Measurements from ENCODE around the gene NAT10. TPM values are rescaled to one million over a fixed set of nuclear protein-coding genes. Genes with fewer than 3 reads are reported as not detected.

NAT10 gene
- 35.3 TPM for total RNA-seq (ENCODE audit: unreplicated experiment)
- long read RNA-seq, partial matches to known transcripts = 0 of 2 reads
- long read RNA-seq, other reads (novel, unspliced or antisense) = 2 of 2 reads

DNA sequence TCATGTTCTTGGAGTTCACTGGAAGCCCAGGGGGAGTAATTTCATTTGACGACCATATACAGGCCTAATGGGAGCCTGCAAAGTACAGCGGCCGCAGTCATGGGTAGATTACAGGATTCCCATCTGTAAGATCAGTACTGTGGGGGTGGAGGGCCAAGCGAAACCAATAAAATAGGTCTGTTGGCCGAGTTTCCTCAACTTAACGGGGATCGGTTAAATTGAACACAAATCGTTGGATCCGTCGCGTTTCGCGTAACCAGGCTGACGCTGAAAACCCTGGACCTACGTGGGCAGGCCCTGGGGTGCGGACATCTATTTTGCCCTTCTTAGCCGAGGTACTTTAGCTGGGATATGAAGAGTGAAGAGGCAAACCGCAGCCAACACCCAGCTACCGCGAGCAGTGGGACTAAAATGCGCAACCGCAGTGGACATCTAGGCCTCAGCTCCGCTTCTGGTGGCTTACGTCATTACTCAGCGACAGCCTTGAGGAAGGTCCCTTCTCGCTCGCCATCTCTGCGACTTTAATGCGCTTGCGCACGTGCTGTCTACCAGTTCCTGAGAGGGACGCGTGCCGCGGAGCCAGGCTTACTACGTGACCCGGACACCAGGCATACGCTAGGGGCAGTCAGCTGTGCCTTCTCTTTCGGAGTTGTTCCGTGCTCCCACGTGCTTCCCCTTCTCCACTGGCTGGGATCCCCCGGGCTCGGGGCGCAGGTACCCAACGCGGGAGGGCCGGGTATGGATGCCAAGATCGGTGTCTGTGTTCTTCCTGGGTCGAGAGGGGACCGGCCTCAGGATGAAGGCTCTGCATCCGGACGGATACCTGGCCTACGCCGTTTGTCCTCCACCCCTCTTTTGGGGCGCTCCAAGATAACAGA lies at the start of gene NAT10:
NAT10 (plus strand) TSS at position 551 of the 878 bp plus-strand sequence. CDS start 2,597 bp downstream, outside the sequence.
- peaks cover 24% of the 10 kb centered on the region for H3K4me1 Mint-ChIP-seq (ENCODE audit: low read depth, unreplicated experiment)
- H3K27ac Mint-ChIP-seq (ENCODE audit: unreplicated experiment) = peak within 1 kb of the TSS; percentile 92
- TF ChIP-seq, protein P1, sequence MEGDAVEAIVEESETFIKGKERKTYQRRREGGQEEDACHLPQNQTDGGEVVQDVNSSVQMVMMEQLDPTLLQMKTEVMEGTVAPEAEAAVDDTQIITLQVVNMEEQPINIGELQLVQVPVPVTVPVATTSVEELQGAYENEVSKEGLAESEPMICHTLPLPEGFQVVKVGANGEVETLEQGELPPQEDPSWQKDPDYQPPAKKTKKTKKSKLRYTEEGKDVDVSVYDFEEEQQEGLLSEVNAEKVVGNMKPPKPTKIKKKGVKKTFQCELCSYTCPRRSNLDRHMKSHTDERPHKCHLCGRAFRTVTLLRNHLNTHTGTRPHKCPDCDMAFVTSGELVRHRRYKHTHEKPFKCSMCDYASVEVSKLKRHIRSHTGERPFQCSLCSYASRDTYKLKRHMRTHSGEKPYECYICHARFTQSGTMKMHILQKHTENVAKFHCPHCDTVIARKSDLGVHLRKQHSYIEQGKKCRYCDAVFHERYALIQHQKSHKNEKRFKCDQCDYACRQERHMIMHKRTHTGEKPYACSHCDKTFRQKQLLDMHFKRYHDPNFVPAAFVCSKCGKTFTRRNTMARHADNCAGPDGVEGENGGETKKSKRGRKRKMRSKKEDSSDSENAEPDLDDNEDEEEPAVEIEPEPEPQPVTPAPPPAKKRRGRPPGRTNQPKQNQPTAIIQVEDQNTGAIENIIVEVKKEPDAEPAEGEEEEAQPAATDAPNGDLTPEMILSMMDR (IDR thresholded peaks at IDR 0.05; ENCODE audit: partially characterized antibody, unreplicated experiment) = no peak
- H3K4me3 Mint-ChIP-seq (ENCODE audit: unreplicated experiment) = peak within 1 kb of the TSS; percentile 92
- peaks cover 14% of the 10 kb centered on the region for H3K27me3 Mint-ChIP-seq (ENCODE audit: unreplicated experiment)
- peaks cover 25% of the 10 kb centered on the region for H3K9me3 Mint-ChIP-seq (ENCODE audit: unreplicated experiment)
- no peaks in the 10 kb centered on the region for H3K36me3 Mint-ChIP-seq (ENCODE audit: unreplicated experiment)
- peak; percentile 96 for DNase-seq

DNA sequence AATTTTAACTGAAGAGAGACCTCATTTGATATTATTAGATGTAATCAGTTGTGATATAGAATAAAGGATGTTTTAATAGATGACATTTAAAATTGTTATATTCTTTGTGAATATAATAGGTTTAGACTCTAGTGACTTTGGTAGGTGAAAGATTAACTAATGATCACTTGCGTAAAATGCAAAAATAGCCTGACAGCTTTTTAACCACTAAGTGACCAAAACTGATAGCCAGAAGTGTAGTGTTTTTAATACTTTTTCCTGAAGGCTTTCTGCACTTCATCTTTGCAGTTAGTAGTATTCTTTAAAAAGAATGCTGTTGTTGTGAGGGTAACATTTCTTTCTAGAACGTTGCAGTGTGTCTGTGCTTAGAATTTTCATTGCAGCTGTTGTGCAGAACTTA lies 48.8 kb upstream of the NAT10 start:
- peaks cover 11% of the 10 kb centered on the region for H3K27me3 Mint-ChIP-seq (ENCODE audit: unreplicated experiment)
- TF ChIP-seq, protein P1 (IDR thresholded peaks at IDR 0.05; ENCODE audit: partially characterized antibody, unreplicated experiment) = no peak
- H3K27ac Mint-ChIP-seq (ENCODE audit: unreplicated experiment) = peak overlapping the region; percentile 64
- peaks cover 7% of the 10 kb centered on the region for H3K9me3 Mint-ChIP-seq (ENCODE audit: unreplicated experiment)
- peaks cover 17% of the 10 kb centered on the region for H3K4me1 Mint-ChIP-seq (ENCODE audit: low read depth, unreplicated experiment)
- H3K36me3 Mint-ChIP-seq (ENCODE audit: unreplicated experiment) = no peaks in the 10 kb centered on the region
- H3K4me3 Mint-ChIP-seq (ENCODE audit: unreplicated experiment) = peak overlapping the region; percentile 63
- DNase-seq = no peak

DNA sequence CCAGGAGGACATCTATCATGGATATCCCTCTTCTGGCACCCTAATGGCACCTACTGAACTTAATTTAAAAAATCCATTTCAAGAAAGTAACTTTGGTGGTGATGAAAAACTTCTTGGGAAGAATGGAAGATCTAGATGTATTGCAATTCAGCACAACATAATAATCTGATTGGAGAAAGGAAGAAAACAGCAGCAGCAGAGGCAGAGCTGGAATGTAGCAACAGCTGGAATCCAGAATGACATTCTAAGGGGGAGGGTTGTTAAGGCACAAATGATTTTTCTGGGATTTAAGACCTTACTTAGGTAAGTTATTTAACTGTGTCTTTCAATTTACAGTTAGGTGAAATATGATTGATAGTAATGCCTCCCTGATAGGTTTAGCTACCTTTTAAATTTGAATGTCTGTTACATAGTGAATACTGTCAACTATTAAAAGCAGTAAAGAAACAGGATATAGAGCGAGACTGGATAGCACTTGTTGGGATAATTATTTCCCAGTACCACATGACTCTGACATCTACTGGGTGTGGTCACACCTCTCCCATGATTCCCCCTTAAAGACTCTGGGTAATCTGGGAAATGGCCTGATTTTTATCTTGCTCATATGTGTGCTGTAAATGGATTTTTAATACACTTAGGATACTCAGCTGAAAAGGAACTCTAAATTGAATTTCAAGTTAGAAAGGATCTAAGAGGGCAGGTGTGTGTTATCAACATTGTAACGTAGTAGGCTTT lies 42.2 kb upstream of the NAT10 start:
- Mint-ChIP-seq H3K4me1 (ENCODE audit: low read depth, unreplicated experiment) (peaks cover 14% of the 10 kb centered on the region), H3K9me3 (ENCODE audit: unreplicated experiment) (no peaks in the 10 kb centered on the region), H3K27me3 (ENCODE audit: unreplicated experiment) (no peaks in the 10 kb centered on the region), H3K27ac (ENCODE audit: unreplicated experiment) (no peak overlapping the region), H3K4me3 (ENCODE audit: unreplicated experiment) (no peak overlapping the region), H3K36me3 (ENCODE audit: unreplicated experiment) (no peaks in the 10 kb centered on the region)
- no peak for DNase-seq
- TF ChIP-seq, protein P1 (IDR thresholded peaks at IDR 0.05; ENCODE audit: partially characterized antibody, unreplicated experiment) = no peak

DNA sequence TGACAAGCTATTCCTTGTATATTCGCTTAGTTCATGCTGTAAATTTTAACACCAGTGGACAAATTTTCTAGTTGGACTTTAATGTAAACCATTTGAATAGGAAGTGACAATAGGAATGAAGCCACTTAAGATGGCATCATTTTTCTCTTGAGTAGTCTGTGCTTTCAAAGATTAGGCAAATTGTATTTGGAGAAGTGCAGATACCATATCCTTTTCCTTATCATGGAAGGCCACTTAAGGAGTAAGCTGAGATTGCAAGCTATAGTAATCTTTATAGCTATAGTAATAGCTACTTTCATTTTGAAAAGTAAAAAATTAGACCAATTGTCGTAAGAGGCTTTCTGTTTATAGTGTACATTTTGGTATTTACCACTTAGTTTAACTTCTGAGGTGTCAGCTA lies 41.1 kb upstream of the NAT10 start:
- DNase-seq = no peak
- Mint-ChIP-seq H3K27me3 (ENCODE audit: unreplicated experiment) (no peaks in the 10 kb centered on the region), H3K4me3 (ENCODE audit: unreplicated experiment) (no peak overlapping the region), H3K27ac (ENCODE audit: unreplicated experiment) (no peak overlapping the region), H3K9me3 (ENCODE audit: unreplicated experiment) (no peaks in the 10 kb centered on the region), H3K4me1 (ENCODE audit: low read depth, unreplicated experiment) (peaks cover 12% of the 10 kb centered on the region), H3K36me3 (ENCODE audit: unreplicated experiment) (no peaks in the 10 kb centered on the region)
- TF ChIP-seq, protein P1 (IDR thresholded peaks at IDR 0.05; ENCODE audit: partially characterized antibody, unreplicated experiment) = no peak
